WI38 (cell line): ENCODE measurements around the gene ELF5.

ENCODE experiments used
- H3K4me3 ChIP-seq: 2 replicates; pipeline ENCODE4 v1.5.1; 2011; ENCODE audit warnings: low read depth, mild to moderate bottlenecking, control low read depth, low read length
- TF ChIP-seq, protein P1 (sequence below): IDR thresholded peaks from 2 replicates; pipeline ENCODE4 v1.5.1; 2012; ENCODE audit warnings: low read depth, mild to moderate bottlenecking, control low read depth, low read length

Gene ELF5

DNA sequence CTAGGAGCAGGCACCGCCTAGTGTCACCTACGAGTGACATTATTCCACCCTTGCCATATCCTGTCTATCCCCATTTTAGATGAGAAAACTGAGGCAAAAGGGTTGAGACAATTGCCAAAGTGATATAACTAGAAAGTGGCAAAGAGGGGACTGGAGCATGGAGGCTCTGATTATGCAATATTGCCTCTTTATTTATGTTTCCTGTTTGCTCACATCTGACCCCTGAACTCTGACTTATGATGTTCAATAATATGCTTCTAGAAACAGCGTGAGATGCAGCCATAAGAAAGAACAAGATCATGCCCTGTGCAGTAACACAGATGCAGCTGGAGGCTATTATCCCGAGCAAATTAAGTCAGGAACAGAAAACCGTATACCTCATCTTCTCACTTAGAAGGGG is 7.7 kb downstream of the ELF5 start:
- TF ChIP-seq, protein P1, sequence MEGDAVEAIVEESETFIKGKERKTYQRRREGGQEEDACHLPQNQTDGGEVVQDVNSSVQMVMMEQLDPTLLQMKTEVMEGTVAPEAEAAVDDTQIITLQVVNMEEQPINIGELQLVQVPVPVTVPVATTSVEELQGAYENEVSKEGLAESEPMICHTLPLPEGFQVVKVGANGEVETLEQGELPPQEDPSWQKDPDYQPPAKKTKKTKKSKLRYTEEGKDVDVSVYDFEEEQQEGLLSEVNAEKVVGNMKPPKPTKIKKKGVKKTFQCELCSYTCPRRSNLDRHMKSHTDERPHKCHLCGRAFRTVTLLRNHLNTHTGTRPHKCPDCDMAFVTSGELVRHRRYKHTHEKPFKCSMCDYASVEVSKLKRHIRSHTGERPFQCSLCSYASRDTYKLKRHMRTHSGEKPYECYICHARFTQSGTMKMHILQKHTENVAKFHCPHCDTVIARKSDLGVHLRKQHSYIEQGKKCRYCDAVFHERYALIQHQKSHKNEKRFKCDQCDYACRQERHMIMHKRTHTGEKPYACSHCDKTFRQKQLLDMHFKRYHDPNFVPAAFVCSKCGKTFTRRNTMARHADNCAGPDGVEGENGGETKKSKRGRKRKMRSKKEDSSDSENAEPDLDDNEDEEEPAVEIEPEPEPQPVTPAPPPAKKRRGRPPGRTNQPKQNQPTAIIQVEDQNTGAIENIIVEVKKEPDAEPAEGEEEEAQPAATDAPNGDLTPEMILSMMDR: no peak
- no peak overlapping the region for H3K4me3 ChIP-seq

DNA sequence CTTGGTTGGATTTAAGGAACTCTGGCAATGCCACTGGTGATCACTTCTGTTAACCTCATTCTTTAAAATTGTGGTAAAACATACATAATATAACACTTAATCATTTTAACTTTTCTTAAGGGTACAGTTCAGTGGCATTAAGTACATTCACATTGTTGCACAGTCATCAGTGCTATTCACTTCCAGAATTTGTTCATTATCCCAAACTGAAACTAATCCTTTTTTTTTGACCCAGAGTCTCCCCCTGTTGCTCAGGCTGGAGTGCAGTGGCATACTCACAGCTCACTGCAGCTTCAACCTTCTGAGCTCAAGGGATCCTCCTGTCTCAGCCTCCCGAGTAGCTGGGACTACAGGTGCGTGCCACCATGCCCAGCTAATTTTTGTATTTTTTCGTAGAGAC is 10.6 kb downstream of the ELF5 start:
- TF ChIP-seq, protein P1: no peak
- no peak overlapping the region for H3K4me3 ChIP-seq

DNA sequence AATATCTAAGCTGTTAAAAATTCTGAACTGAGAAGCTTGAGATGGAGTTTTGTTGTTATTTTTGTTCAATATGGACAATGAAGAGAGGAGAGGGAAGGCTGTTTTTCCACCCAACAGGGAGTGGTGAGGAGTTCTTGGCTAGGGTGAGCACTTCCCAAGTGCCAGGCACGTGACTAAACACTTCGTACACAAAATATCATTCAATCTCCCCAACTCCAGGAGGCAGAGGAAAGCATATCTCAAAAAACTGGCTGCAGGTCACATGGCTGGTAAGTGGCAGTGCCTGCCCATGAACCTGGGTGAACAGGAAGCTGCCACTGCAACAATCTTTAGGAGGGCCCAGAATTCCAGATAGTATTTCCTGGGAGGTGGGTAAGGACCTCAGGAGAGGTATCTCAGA is 11.6 kb downstream of the ELF5 start:
- H3K4me3 ChIP-seq: no peak overlapping the region
- TF ChIP-seq, protein P1: no peak

DNA sequence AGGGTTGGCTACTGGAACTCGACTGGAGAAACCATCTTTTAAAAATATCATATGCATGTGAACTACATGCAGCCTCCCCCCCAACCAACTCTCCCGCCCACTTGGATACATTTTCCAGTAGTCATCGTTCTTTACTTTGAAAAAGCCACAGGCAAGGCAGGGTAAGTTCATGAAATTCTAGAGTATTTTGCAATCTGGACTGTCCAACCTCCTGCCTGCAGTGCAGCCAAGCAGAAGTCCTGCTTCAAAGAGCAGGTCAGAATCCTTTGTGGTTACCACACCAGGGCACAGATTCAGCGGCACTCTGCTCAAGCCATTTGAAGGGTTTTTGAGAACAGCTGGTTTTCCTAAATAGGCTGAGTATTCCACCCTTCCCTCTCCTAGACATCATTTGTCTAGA is 12.1 kb downstream of the ELF5 start:
- H3K4me3 ChIP-seq: no peak overlapping the region
- TF ChIP-seq, protein P1: no peak

DNA sequence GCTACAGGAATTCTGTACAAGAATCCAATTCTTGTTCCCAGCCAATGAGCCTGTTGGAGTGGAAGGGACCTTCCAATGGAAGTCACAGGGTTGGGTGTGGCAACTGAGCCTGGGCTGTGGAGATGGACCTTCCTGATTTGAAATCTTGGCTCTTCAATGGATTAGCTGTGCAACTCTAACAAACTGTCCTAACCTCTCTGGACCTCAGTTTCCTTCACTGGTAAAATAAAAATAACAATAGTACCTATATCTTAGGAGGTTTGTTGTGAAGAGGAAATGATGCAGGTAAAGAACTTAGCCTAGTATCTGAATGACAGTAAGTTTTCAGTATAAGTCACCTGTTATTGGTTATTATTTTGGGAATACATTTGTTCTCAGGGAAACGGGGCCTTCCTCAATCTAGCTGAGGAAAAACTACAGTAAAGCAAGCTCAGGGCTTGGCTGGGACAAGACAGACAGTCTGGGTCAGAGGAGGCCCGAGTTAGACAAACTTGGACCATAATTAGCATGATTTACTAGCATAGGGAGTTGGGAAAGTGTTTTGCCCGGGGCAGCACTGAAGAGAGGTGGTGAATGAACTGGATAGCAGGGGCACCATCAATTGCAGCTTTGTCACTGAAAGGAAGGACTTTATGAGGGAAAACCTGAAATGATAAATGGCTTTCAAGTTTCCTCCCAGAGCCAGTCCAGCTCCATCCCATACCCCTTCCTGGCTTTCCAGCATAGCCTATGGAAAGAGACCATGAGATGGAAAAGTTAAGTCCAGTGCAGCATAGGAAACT is 13.7 kb downstream of the ELF5 start:
- TF ChIP-seq, protein P1: no peak
- no peak overlapping the region for H3K4me3 ChIP-seq

DNA sequence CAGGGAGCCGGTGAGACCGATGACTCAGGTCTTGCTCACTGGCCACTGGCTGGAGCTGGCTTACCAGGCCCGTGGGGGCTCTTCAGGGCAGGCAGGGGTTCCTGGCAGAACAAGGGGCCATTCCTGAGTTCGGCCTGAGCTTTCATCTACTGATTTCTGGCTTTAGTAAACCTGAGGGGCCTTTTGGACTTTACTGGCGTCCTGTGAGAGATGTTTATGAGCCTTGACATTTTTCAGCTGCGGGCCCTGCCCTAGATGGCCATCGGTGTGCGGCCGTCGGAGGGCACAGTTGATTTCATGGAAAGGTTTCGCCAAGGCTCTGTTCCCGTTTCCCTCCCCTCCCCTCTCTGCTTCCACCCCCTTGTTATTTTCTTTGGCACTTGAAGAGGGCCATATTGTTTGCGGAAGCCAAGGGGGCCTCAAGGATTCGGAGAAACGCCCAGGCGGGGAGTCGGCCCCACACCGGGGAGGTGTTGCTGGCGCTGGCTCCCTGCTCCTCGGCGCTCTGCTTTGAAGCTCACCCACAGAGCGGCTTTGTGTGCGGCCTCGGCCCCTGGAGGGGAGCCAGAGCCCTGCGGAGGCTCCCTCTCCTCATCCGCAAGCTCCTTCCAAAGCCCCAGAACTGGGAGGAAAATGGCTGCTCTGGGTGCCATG is 17.7 kb downstream of the ELF5 start:
- TF ChIP-seq, protein P1: no peak
- H3K4me3 ChIP-seq: no peak overlapping the region

DNA sequence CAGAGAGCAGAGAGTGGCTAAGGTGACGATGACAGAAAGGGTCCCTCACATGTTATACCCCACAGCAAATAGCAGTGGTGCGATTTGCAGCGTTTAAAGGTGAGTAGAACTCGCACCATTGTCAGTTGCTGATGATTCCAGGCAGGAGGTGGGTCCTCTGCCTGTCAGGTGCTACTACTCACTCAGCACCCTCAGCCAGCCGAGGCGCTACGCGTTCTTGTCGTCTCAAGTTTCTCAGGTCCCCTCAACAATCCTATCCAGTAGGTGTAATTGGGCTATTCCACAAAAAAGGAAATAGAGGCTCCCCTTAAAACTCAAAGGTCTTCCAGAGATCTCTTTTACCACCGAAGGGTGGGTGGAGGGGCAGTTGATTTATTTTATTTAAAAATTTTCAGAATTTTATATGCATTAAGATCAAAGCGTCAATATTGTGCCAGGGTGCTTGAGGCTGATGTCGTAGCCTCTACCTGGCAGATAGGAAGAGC is 18.3 kb downstream of the ELF5 start:
- H3K4me3 ChIP-seq: no peak overlapping the region
- TF ChIP-seq, protein P1: no peak
